ENCODE measurements around the gene ANKRD39. TPM values are rescaled to one million over a fixed set of nuclear protein-coding genes. Genes with fewer than 3 reads are reported as not detected.
A peak's percentile ranks its signal among the peaks of the same experiment; 100 is the strongest.

The ANKRD39 gene
- total and polyA plus RNA-seq, 9 of the 15 experiments (the other 6 are each of a cell fraction or from before 2014, with no cell fraction given), result 8.2 to 33.1 (median 23.8) TPM

GRCh38 chr2:96857667-96858372, at the start of gene ANKRD39 (continued):
- no peak for TF ChIP-seq ARHGAP35 (IDR thresholded peaks at IDR 0.05; ENCODE audit: partially characterized antibody)
- peak; percentile 10 to 84 (median 81) for TF ChIP-seq YY1 (IDR thresholded peaks at IDR 0.05; ENCODE audit: borderline replicate concordance in 1 of 3, control insufficient read depth in 1 of 3, extremely low read depth in 1 of 3, insufficient read depth in 3 of 3, insufficient read length in 1 of 3, insufficient replicate concordance in 2 of 3, low read depth in 1 of 3, low read length in 2 of 3)
- TF ChIP-seq SAFB (IDR thresholded peaks at IDR 0.05; ENCODE audit: borderline replicate concordance, low read depth, low read length), result 0 out of 2 replicates have a peak, but pooled peaks have one; percentile 65
- 0 out of 2 replicates have a peak, but pooled peaks have one; percentile 73 for TF ChIP-seq MTA3 (IDR thresholded peaks at IDR 0.05; ENCODE audit: borderline replicate concordance)
- TF ChIP-seq MAFF (IDR thresholded peaks at IDR 0.05; ENCODE audit: low read length), result no peak
- no peak for TF ChIP-seq NUFIP1 (IDR thresholded peaks at IDR 0.05; ENCODE audit: partially characterized antibody)
- no peak for TF ChIP-seq TSHZ1 (CRISPR knock-in tag; IDR thresholded peaks at IDR 0.05)
- peak; percentile 100 for TF ChIP-seq RBM25 (IDR thresholded peaks at IDR 0.05; ENCODE audit: low read depth, low read length, severe bottlenecking)
- no peak for TF ChIP-seq BDP1 (IDR thresholded peaks at IDR 0.05; ENCODE audit: insufficient read depth, insufficient read length)
- peak; percentile 72 for TF ChIP-seq POLR2A (conservative IDR thresholded peaks at IDR 0.05)
- TF ChIP-seq, protein P1, sequence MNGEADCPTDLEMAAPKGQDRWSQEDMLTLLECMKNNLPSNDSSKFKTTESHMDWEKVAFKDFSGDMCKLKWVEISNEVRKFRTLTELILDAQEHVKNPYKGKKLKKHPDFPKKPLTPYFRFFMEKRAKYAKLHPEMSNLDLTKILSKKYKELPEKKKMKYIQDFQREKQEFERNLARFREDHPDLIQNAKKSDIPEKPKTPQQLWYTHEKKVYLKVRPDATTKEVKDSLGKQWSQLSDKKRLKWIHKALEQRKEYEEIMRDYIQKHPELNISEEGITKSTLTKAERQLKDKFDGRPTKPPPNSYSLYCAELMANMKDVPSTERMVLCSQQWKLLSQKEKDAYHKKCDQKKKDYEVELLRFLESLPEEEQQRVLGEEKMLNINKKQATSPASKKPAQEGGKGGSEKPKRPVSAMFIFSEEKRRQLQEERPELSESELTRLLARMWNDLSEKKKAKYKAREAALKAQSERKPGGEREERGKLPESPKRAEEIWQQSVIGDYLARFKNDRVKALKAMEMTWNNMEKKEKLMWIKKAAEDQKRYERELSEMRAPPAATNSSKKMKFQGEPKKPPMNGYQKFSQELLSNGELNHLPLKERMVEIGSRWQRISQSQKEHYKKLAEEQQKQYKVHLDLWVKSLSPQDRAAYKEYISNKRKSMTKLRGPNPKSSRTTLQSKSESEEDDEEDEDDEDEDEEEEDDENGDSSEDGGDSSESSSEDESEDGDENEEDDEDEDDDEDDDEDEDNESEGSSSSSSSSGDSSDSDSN (IDR thresholded peaks at IDR 0.05; ENCODE audit: borderline replicate concordance in 1 of 2, low read depth in 2 of 2, low read length in 2 of 2), result peak; percentile 93 to 98
- TF ChIP-seq ZNF586 (CRISPR knock-in tag; conservative IDR thresholded peaks at IDR 0.05), result no peak
- peak; percentile 78; the same call in 1 of the 2 replicates for TF ChIP-seq ETV5 (CRISPR knock-in tag; IDR thresholded peaks at IDR 0.05; ENCODE audit: low read depth)
- TF ChIP-seq ATF6 (CRISPR knock-in tag; IDR thresholded peaks at IDR 0.05), result no peak
- TF ChIP-seq CBX1 (IDR thresholded peaks at IDR 0.05; ENCODE audit: low read depth), result peak; percentile 25; the same call in 1 of the 2 replicates
- peak; percentile 55; the same call in 1 of the 2 replicates for TF ChIP-seq KLF16 (IDR thresholded peaks at IDR 0.05)
- TF ChIP-seq RFX5 (IDR thresholded peaks at IDR 0.05; ENCODE audit: low read depth, low read length), result no peak

Measured in K562 (cell line).